Epidermal melanocyte (primary cell): ENCODE measurements around the gene SORCS2.

Source experiments
- DNase-seq: peaks from one replicate; pipeline ENCODE4 v3.0.0; 2011; ENCODE audit warnings: low spot score; ENCODE audit not compliant: insufficient read length

Gene SORCS2

GRCh38 chr4:7647186-7647585, 454.8 kb downstream of the SORCS2 start:
- no peak for DNase-seq

- DNase-seq, result no peak
These were observed 455.5 kb downstream of the SORCS2 start for GRCh38 chr4:7647600-7648543.

- DNase-seq, result no peak
These were observed 456.4 kb downstream of the SORCS2 start for GRCh38 chr4:7648544-7649395.

- DNase-seq, result no peak
These were observed 457.0 kb downstream of the SORCS2 start for GRCh38 chr4:7649411-7649740.

GRCh38 chr4:7649741-7650531, 457.6 kb downstream of the SORCS2 start:
- DNase-seq, result peak; percentile 36

GRCh38 chr4:7650606-7651385, 458.5 kb downstream of the SORCS2 start:
- no peak for DNase-seq

- DNase-seq, result no peak
These were observed 459.2 kb downstream of the SORCS2 start for GRCh38 chr4:7651461-7651921.

- no peak for DNase-seq
These were observed 459.7 kb downstream of the SORCS2 start for GRCh38 chr4:7652006-7652405.

- DNase-seq, result no peak
These were observed 460.1 kb downstream of the SORCS2 start for GRCh38 chr4:7652451-7652881.

- DNase-seq, result no peak
These were observed 460.6 kb downstream of the SORCS2 start for GRCh38 chr4:7652906-7653305.

GRCh38 chr4:7653510-7654369, 461.4 kb downstream of the SORCS2 start:
- no peak for DNase-seq

- no peak for DNase-seq
These were observed 462.5 kb downstream of the SORCS2 start for GRCh38 chr4:7654550-7655445.

GRCh38 chr4:7655511-7656243, 463.3 kb downstream of the SORCS2 start:
- no peak for DNase-seq

GRCh38 chr4:7656244-7656800, 464.0 kb downstream of the SORCS2 start:
- DNase-seq, result no peak

GRCh38 chr4:7657545-7658297, 465.4 kb downstream of the SORCS2 start:
- DNase-seq, result no peak

- DNase-seq, result no peak
These were observed 466.2 kb downstream of the SORCS2 start for GRCh38 chr4:7658341-7659204.
